CD4-positive, alpha-beta T cell treated with Interleukin-17A for 1 hour (primary cell): ENCODE data around the gene KIRREL1.

Experiments used
- DNase-seq: peaks from one replicate; pipeline ENCODE4 v3.0.0-alpha.2; 2020

The KIRREL1 gene

DNA sequence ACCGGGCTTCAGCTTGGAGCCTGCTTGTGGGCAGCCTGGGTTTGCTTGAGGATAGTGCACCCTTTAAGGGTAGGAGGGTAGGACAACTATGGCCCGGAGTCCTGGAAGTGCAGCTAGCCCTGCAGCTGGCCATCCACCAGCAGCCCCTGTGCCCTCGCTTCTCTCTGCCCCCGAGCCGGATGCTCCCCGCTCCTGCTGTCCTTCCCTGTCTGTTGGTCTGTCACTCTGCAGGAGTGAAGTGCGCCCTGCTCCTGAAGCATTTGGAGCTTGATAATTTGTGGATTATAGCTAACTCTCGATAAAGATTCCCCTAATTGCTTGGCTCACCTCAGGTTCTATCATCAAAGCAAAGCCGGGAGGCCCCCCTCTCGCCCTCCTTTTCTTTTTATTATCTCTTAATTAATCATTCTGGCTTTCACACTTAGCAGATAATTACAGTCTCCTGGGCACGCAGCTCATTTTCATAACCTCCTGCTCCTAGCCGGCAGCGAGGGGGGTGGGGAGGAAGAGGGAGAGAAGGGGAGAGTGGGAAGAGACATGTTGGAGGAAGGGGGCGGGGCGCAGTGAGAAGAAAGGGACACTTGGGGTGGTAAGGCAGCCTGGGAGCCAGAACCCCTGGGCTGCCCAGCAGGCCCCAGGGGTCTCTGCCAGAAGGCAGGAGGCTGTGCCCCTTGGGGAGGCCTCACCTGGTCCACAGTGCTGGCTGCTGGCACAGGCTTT lies 14.4 kb downstream of the KIRREL1 start:
- no peak for DNase-seq

DNA sequence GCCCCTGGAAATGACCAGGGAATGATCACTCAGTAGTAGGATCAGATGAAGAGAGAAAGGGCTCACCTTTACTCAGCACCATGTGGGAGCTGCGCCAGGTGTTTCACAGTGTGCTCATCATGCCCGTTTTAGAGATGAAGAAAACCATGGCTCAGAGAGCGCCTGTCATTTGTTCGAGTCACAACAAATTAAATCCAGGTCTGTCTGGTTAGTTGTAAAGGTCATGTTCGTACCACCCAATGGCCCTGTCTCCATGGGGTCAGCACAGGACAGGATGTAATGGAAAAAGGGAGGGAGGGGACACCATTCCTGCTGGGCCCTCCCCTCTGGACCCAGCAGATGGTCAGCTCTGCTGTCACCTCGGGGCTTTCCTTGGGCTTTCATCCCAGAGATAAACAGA lies 15.2 kb downstream of the KIRREL1 start:
- no peak for DNase-seq

GRCh38 chr1:158011714-158012113 lies 18.3 kb downstream of the KIRREL1 start:
- DNase-seq = no peak

- no peak for DNase-seq
These were observed 20.6 kb downstream of the KIRREL1 start for GRCh38 chr1:158013840-158014730.

DNA sequence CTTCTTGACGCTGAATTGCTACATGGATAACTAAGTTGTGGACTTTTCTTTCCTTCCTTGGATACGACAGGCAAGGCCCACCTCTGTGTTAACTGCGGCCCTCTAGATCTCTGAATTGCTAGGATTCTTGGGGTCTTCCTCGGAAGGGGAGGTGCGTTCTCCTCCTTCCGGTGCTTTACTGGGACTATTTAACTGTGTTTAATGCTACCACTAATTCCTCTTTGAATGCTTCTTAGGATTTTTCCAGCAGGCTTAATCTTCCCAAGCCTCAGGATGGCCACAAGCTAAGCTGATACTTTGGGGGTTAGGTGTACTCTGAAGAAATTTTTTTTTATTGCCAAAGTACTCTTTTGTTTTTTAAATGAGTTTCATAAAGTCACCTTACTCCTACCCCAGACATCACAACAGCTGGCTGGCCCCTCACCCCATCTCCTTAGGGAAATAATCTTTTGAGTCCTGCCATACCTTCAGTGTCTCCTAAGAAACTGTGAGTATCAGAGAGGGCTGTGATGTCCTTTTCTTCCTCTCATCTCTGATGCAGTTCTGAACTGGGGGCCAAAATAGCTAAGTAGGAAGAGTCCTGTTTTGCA lies 21.4 kb downstream of the KIRREL1 start:
- no peak for DNase-seq

GRCh38 chr1:158016651-158017335 lies 23.3 kb downstream of the KIRREL1 start:
- DNase-seq = no peak

- no peak for DNase-seq
These were observed 24.6 kb downstream of the KIRREL1 start for GRCh38 chr1:158017800-158018595.

DNA sequence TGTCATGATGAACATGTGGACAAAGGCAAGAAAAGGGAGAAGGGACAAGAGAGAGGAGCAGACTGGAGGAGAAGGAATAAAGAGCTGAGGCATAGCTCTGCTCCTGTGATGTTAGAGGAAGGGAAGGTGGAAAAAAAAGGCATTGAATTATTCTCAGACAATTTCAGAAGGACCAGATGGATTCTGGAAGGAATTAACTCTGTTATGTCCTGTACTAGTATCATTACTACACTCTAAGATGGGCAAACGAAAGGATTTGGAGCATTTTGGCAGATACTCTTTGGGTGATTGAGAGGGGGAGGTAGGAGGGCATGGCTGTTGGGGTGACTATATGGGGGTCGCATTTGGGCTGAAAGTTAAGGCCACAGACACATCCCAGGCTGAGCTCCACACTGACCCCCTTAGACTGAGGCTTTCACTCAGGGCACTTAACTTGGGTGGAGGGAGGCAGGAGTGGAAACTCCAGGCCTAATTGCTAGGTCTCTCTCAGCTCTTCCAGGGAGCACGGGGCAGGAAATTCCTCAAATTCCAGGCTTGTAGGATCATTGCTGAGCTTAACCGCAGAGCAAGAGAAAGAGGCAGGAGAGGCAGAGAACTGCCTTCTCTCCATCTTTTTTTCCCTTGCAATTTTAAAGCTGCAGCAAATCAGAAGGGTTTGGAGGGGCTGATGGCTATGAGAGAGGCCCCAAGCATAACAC lies 25.9 kb downstream of the KIRREL1 start:
- DNase-seq = no peak

DNA sequence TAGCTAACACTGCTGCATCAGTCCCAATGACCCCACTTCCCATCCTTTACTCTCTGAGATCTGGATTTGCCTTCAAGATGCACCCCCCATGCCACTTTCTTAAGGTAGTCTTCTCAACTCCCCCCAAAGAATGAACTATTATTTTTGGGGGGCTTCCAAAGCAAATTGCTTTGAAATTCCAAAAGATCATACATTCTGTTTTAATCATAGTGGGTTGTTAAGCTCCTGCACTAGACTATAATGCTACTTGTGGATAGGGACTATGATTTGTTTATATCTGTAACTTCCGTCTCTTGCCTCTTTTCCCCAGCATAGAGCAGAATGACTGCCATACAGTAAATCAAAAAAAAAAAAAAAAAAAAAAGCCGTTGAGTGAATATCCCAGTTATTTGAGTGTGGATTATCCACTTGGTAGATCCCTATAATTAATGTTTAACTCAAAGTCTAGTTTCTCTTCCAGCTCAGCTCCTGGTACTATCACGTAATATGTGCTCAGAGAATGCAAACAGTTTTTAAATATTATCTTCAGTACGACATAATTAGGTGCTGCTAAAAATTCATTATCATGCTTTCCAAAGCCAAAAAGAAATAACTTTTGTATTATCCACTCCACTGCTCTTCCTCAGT lies 26.9 kb downstream of the KIRREL1 start:
- DNase-seq = no peak

- no peak for DNase-seq
These were observed 27.6 kb downstream of the KIRREL1 start for GRCh38 chr1:158020886-158021620.

DNA sequence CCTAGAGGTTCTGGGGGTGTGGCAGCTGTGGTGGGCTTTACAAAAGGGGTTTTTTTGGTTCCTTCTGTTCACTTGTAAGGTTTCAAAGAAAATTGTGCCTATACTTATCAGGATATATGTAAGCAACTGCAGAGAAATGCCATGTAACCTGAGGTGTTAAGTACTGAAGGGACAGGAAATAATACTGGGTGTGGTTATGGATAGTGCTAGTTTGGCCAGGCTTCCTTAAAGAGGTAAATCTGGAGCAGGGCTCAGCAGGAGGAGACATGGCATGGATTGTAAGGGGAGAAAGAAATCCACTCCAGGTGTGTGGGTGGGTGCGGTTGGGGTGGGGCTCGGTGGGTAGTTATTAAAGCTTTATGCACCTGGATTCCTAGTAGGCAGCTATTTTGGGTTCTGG lies 28.3 kb downstream of the KIRREL1 start:
- DNase-seq = no peak

GRCh38 chr1:158022554-158023312 lies 29.3 kb downstream of the KIRREL1 start:
- DNase-seq = no peak

DNA sequence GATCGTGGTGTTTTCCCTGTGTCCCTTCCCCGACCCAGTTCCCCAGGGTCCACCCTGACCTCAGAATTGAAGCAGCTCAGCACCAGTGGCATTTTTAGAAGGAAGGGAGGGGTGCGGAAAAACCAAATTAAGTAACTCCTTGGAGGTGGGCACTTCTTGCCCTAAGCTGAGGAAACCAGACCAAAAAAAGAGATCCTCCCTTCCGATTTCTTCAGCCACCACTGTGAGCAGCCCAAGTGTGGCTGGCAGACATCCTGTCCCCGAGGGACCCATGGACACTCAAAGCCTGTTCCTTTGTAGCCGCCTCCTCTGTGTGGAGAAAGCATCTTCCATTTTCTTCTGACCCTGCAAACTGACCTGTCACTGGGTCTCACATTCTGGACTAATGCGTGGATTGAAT lies 31.3 kb downstream of the KIRREL1 start:
- no peak for DNase-seq

DNA sequence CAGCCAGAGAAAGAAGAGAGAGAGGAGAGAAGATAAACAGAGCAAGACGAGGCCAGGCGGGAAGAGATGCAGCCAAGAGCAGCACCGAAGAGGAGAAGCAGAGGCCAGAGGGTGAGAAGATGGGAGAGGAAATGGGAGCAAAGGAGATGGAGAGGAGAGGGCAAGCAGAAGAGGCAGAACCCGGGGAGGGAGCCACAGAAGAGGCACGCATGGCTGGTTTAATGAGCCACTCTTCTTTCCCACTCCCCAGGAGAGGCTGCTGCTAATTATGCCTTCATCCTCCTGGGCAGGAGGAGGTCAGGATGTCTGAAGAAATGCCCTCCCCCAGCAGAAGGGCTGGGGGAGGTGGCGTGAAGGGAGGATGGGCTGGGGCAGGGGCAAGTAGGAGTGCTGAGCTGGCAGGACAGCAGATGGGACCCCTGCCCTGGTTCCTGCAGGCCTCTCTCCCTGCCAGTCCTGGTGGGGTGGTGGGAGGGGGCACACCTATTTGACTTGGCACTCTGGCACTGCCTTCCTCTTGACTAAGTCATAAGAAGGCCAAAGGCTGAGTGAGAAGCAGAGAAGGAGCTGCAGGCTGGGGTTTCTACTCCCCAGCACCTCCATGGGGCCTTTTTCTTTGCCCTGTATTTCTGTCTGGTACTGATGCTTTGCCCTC lies 32.3 kb downstream of the KIRREL1 start:
- no peak for DNase-seq

DNA sequence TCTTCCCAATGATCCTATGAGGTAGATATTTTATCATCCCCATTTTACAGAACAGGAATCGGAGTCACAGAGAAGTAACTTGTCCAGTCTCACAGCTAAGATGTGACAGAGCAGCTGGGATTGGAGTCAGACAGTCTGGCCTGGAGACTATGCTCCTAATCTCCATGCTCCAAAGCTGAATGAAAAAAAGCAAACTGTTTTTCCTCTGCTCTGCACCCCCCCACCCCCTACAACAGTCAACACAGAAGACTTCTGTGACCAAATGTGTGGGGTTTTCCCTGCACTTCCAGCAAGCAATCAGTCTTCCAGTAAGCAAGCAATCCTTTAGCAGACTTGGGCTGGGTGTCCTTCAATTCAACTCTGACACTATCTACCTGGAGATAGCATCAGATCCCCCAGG lies 33.2 kb downstream of the KIRREL1 start:
- DNase-seq = no peak

- DNase-seq = no peak
These were observed 34.1 kb downstream of the KIRREL1 start for GRCh38 chr1:158027508-158027907.

DNA sequence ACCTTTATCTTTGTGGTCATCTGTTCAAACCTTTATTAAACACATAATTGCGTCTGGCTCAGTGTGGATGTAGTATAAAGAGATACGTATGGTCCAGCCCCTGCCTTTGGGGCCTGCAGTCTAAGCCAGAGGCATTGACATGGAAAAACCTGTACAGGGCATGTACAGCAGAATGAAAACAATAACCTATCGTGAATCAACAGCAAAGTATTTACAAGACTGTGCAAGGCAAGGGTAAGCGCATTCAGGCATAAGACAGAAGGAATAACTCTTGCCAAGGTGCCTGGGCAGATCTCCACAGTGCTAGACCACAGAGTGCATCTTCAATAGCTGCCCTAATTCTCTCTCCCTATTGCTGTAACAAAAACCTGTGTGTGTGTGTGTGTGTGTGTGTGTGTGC lies 35.5 kb downstream of the KIRREL1 start:
- DNase-seq = no peak

DNA sequence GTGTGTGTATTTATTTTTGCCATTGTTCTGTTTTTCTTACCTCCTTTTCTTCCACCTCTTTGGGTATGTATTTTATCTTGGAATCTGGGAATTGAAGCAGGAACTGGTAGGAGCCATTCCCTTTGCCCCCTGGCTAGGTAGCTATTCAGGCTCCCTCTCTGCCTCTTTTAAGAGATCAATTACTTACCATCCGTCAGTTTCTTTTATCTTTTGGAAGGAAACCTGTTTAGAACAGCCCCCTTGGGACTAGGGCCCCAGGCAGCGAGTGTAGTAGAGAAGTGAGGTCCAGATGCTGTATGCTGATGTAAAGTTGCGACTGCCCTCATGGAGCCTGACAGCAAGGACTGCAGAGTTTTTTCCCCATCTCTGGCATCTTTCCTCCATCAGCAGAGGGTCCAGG lies 41.6 kb downstream of the KIRREL1 start:
- no peak for DNase-seq

- no peak for DNase-seq
These were observed 42.6 kb downstream of the KIRREL1 start for GRCh38 chr1:158035976-158036583.
